Panc1 (cell line): ENCODE results near the gene ABCG2. TPM values are rescaled to one million over a fixed set of nuclear protein-coding genes. Genes with fewer than 3 reads are reported as not detected.

Source experiments
- ATAC-seq: fragments of 200-7000 bp; cut with Tn5 transposase; 2 replicates; pipeline ENCODE4 v1.9.1; 2020; ENCODE audit warnings: mild to moderate bottlenecking, moderate library complexity
- BruUV-seq: library from RNA; stranded (reverse); fragments of 400-500 nt; replicated peaks from 2 replicates; lab custom pipeline; 2021; lab: Mats Ljungman, UMichigan
- CTCF ChIA-PET: fragments of 300-600 bp; sonication (Branson Sonifier 250); formaldehyde crosslinking; loops from one replicate; lab custom pipeline; 2022; ENCODE audit warnings: antibody characterized with exemption; lab: Charles Lee
- POLR2A ChIA-PET: fragments of 300-600 bp; sonication (Branson Sonifier 250); formaldehyde crosslinking; loops from one replicate; lab custom pipeline; 2022; ENCODE audit warnings: antibody characterized with exemption; lab: Charles Lee
- DNase-seq: peaks from one replicate; pipeline ENCODE4 v3.0.0-alpha.2; 2010; ENCODE audit warnings: low read depth, low spot score
- H3K27ac ChIP-seq: 2 replicates; pipeline ENCODE4 v1.5.1; 2011; ENCODE audit warnings: mild to moderate bottlenecking, low read length, inconsistent platforms
- H3K27me3 ChIP-seq: fragments of 200-500 bp; sonication (Bioruptor generic); 2 replicates; pipeline ENCODE4 v1.6.0; 2014; ENCODE audit warnings: low read length, inconsistent platforms; ENCODE audit not compliant: control insufficient read depth, insufficient read depth
- H3K36me3 ChIP-seq: fragments of 200-500 bp; sonication (Bioruptor generic); 2 replicates; pipeline ENCODE4 v1.5.1; 2014; ENCODE audit warnings: inconsistent platforms, mild to moderate bottlenecking, low read length, moderate library complexity; ENCODE audit not compliant: control insufficient read depth, insufficient read depth
- H3K4me1 ChIP-seq: 2 replicates; pipeline ENCODE4 v1.5.1; 2011; ENCODE audit warnings: inconsistent platforms, mild to moderate bottlenecking, low read length, moderate library complexity; ENCODE audit not compliant: control insufficient read depth, insufficient read depth
- H3K4me3 ChIP-seq, 2 experiments: 2 replicates each; pipeline ENCODE4 v1.5.1; 2011 to 2012; ENCODE audit warnings: low read depth in 2 of 2, low read length in 2 of 2, mild to moderate bottlenecking in 2 of 2, inconsistent platforms in 1 of 2, moderate library complexity in 1 of 2
- H3K9me3 ChIP-seq: fragments of 200-500 bp; sonication (Bioruptor generic); 2 replicates; pipeline ENCODE4 v1.5.1; 2014; ENCODE audit warnings: low read depth, mild to moderate bottlenecking, inconsistent platforms, low read length, moderate library complexity; ENCODE audit not compliant: control insufficient read depth, insufficient read depth
- CTCF ChIP-seq: fragments of 450-650 bp; IDR thresholded peaks from 2 replicates; pipeline ENCODE4 v1.5.1; 2017; ENCODE audit warnings: mild to moderate bottlenecking
- POLR2AphosphoS5 ChIP-seq: IDR thresholded peaks from 2 replicates; pipeline ENCODE4 v1.6.1; 2012; ENCODE audit warnings: mild to moderate bottlenecking, low read depth, low read length, moderate library complexity
- REST ChIP-seq, 2 experiments: IDR thresholded peaks; 2 replicates each; pipeline ENCODE4 v1.6.1; 2011 to 2012; ENCODE audit warnings: low read depth in 2 of 2, control low read depth in 1 of 2, low read length in 1 of 2, mild to moderate bottlenecking in 1 of 2, moderate library complexity in 1 of 2; ENCODE audit not compliant: insufficient read depth in 1 of 2
- SIN3A ChIP-seq: IDR thresholded peaks from 2 replicates; pipeline ENCODE4 v1.6.1; 2012; ENCODE audit warnings: low read depth, mild to moderate bottlenecking, low read length, moderate library complexity, borderline replicate concordance; ENCODE audit not compliant: insufficient read depth
- TCF7L2 ChIP-seq: IDR thresholded peaks from 2 replicates; pipeline ENCODE4 v1.6.1; 2011; ENCODE audit warnings: mild to moderate bottlenecking, low read depth, low read length, inconsistent platforms
- in situ Hi-C: cut with HindIII; loops from 2 replicates; pipeline ENCODE4 v1.10.0; 2016; ENCODE audit warnings: low sequenced_read_pairs, low pct_unique_long_range_greater_than_20kb
- intact Hi-C: fragments of 100-400 bp; cut with micrococcal nuclease; formaldehyde crosslinking; loops from one replicate; pipeline ENCODE4 v1.10.0; 2022; ENCODE audit not compliant: unreplicated experiment
- total RNA-seq: library from RNA; stranded (reverse); gene quantifications from one replicate; pipeline ENCODE4 v1.2.1, GENCODE V29; 2021; ENCODE audit not compliant: unreplicated experiment

Gene ABCG2
- total RNA-seq, 1 experiment from 2014 or later = 63.3 TPM

- intact Hi-C loops = no loop called here
- no peak overlapping the region for H3K27ac ChIP-seq
- H3K9me3 ChIP-seq = no peaks in the 10 kb centered on the region
- no TSS peak for BruUV-seq
- no peaks in the 10 kb centered on the region for H3K36me3 ChIP-seq
- ATAC-seq (no peak), DNase-seq (no peak)
- no peaks in the 10 kb centered on the region for H3K27me3 ChIP-seq
- H3K4me1 ChIP-seq = no peaks in the 10 kb centered on the region
- ChIA-PET POLR2A (no interaction called here), CTCF (no interaction called here)
- TF ChIP-seq POLR2AphosphoS5 (no peak), SIN3A (no peak), TCF7L2 (no peak), CTCF (no peak), REST (IDR thresholded peaks at IDR 0.05; ENCODE audit: insufficient read depth in 1 of 2, low read depth in 2 of 2, low read length in 1 of 2) (no peak)
- in situ Hi-C loops = no loop called here
- no peak overlapping the region for H3K4me3 ChIP-seq
Observed at GRCh38 chr4:88119943-88120342, 38.5 kb downstream of the ABCG2 start.

- ChIA-PET CTCF (no interaction called here), POLR2A (no interaction called here)
- intact Hi-C loops (no loop called here), in situ Hi-C loops (no loop called here)
- Histone ChIP-seq H3K27ac (no peak overlapping the region), H3K36me3 (no peaks in the 10 kb centered on the region), H3K27me3 (no peaks in the 10 kb centered on the region), H3K4me1 (peaks cover 4% of the 10 kb centered on the region), H3K4me3 (no peak overlapping the region), H3K9me3 (no peaks in the 10 kb centered on the region)
- no TSS peak for BruUV-seq
- TF ChIP-seq CTCF = no peak
- no peak for DNase-seq
- no peak for ATAC-seq
Observed at GRCh38 chr4:88115587-88115986, 42.9 kb downstream of the ABCG2 start.

- Histone ChIP-seq H3K27me3 (no peaks in the 10 kb centered on the region), H3K27ac (no peak overlapping the region), H3K9me3 (no peaks in the 10 kb centered on the region), H3K4me3 (no peak overlapping the region), H3K36me3 (no peaks in the 10 kb centered on the region), H3K4me1 (peaks cover 18% of the 10 kb centered on the region)
- DNase-seq = no peak
- ChIA-PET CTCF (no interaction called here), POLR2A (no interaction called here)
- BruUV-seq = no TSS peak
- no peak for TF ChIP-seq CTCF
- no peak for TF ChIP-seq POLR2AphosphoS5
- no peak for TF ChIP-seq SIN3A
- TF ChIP-seq TCF7L2 = no peak
- TF ChIP-seq REST (IDR thresholded peaks at IDR 0.05; ENCODE audit: insufficient read depth in 1 of 2, low read depth in 2 of 2, low read length in 1 of 2) = no peak
- ATAC-seq = no peak
- in situ Hi-C loops = no loop called here
- intact Hi-C loops = no loop called here
Observed at GRCh38 chr4:88112856-88113255, 45.6 kb downstream of the ABCG2 start.
